Activated CD4-positive, alpha-beta T cell treated with anti-CD3 and anti-CD28 coated beads, Interleukin-2, amount 50 U/mL, for 48 hours (primary cell): ENCODE results near the gene SLC2A13.
A peak's percentile ranks its signal among the peaks of the same experiment; 100 is the strongest.
"Not testable (repeated sequence)": the region's sequence is repeated elsewhere in the genome, so short reads cannot be mapped to it uniquely, and the experiment has no call there.

Experiments used
- DNase-seq, 2 experiments: peaks; one replicate each; pipeline ENCODE4 v3.0.0-alpha.2; 2020

SLC2A13 gene

GRCh38 chr12:40104461-40105264 is 1.2 kb downstream of the SLC2A13 start:
- DNase-seq, result peak in 1 of 2 experiments; percentile 17

DNA sequence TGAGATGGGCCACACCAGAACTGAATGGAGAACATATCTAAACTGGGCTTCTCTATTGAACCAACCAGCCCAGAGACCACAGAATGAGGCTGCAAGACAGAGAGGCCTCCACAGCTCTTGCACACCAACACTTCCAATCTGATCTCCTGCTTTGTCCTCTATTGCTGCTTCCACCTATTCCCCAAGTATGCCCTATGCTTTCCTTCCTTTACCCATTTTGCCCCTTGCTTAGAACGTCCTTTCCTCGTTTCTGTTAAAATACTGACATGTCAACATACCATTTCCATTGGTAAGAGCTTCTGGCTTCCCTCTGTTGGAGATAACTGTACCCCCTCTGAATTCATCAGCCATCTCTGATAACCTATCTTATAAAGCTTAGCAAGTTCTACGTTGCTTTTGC is 2.8 kb downstream of the SLC2A13 start:
- DNase-seq, result no peak

- no peak for DNase-seq
These were observed 4.1 kb downstream of the SLC2A13 start for GRCh38 chr12:40101747-40102146.

DNA sequence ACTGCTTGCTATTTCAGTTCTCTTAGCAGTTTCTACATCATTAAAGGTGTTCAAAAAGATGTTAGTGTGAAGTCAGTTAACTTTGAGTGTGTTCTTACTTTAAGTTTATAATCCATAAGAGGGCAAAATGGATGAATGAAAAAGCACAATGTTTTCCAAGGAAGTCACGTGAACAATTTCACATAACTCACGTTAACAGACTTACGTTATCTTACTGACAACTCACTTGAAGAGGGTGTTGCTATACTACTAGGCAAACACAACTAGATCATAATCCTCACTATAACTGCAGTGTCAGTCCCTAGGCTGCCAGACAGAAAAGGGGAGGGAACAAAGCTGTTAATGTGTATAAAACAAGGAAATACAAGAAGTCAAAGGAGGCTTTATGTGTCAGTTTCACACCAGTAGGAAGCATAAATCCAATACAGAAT is 6.4 kb downstream of the SLC2A13 start:
- DNase-seq, result no peak

DNA sequence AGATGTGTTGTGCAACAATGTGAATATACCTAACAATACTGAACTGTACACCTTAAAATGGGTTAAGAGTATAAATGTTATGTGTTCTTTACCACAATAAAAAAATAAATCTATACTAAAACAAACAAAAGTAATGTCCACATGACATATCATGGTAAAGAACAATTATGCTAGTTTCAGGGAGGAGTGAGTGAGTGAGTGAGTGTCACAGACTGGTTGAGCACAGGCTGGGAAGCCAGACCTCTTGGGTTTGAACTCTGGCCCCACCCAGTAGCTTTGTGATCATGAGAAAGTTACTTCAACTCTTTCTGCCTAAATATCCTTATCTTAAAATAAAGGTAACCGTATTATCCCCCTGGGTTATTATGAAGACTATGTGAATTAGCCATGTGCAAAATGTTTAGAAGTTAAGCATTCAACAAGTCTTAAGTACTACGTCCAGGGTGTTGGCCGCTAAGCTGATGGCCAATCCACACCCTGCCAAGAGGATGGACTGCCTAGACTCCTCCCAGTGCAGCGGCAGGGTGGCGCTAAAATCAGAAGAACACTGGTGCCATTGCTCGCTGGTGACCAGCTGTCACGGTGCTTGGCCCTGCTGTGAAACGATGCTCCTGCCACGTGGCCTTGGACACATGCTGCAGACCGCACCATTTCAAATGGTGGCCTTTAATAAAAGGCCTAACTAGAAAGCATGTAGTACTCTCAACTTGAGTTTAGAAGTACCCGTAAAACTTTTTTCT is 7.3 kb downstream of the SLC2A13 start:
- no peak for DNase-seq

DNA sequence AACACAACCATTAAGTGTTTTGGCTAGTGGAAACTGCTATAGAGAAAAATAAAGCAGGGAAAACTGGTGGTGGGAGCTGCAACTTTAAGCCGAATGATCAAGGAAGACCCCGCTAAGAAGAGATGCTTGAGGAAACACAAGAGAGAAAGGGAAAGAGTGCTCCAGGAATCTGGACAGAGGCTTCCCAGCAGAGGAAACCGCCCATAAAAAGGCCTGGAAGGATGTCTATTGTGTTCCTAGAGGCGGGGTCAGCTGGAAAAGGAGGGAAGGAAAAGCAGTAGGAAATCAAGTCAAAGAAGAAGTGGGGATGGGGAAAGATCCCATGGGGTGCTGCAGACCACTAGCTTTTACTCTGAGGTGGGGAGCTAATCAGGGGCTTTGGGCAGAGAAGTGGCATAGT is 12.4 kb downstream of the SLC2A13 start:
- no peak for DNase-seq

GRCh38 chr12:40086471-40086870 is 19.4 kb downstream of the SLC2A13 start:
- no peak for DNase-seq

DNA sequence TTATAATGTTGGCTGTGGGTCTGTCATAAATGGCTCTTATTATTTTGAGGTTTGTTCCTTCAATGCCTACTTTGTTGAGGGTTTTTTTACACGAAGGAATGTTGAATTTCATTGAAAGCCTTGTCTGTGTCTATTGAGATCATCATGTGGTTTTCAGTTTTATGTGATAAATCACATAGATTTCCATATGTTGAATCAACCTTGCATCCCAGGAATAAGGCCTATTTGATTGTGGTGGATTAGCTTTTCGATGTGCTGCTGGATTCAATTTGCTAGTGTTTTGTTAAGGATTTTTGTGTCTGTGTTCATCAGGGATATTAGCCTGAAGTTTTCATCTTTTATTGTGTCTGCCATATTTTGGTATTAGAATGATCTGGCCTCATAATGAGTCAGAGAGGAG is 27.6 kb downstream of the SLC2A13 start:
- DNase-seq, result no peak

DNA sequence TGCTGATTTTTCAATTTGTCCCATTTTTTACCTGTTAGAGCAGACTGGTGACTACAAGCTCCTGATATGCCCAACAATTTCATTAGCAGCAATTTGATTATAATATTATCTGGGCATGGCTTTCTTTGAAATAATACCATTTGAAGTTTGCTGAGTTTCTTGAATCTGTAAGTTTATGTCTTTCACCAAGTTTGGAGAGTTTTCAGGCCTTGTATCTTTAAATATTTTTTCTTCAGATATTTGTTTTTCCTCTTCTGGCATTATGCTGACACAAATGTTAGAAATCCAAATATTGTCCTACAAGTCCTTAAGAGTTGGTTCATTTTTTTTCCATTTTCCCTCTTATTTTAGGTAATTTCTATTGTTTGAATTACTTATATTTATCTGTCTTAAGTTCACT is 30.4 kb downstream of the SLC2A13 start:
- no peak for DNase-seq

GRCh38 chr12:40068416-40068815 is 37.5 kb downstream of the SLC2A13 start:
- no peak for DNase-seq

GRCh38 chr12:40065636-40066035 is 40.2 kb downstream of the SLC2A13 start:
- no peak for DNase-seq

GRCh38 chr12:40063414-40063813 is 42.5 kb downstream of the SLC2A13 start:
- DNase-seq, result no peak

- DNase-seq, result no peak
These were observed 47.1 kb downstream of the SLC2A13 start for GRCh38 chr12:40058721-40059190.

GRCh38 chr12:40056373-40056772 is 49.5 kb downstream of the SLC2A13 start:
- no peak for DNase-seq

DNA sequence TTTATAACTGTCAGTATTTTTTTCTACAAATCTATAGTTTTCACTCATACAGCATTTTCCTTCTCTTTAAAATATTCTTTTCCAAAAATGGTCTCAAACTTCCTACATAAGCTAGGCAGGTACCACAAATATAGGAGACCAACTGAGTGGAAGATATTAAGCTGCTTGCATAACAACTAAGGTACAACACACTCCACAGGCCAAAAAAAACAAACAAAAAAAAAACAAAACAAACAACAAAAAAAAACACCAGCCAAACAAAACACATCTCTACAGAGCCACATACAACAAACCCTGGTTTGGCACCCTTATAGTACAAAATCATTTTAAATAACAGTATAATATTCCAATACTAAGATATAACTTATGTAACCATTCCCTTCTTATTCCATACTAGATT is 50.1 kb downstream of the SLC2A13 start:
- DNase-seq, result no peak

- DNase-seq, result no peak
These were observed 50.7 kb downstream of the SLC2A13 start for GRCh38 chr12:40055228-40055579.

DNA sequence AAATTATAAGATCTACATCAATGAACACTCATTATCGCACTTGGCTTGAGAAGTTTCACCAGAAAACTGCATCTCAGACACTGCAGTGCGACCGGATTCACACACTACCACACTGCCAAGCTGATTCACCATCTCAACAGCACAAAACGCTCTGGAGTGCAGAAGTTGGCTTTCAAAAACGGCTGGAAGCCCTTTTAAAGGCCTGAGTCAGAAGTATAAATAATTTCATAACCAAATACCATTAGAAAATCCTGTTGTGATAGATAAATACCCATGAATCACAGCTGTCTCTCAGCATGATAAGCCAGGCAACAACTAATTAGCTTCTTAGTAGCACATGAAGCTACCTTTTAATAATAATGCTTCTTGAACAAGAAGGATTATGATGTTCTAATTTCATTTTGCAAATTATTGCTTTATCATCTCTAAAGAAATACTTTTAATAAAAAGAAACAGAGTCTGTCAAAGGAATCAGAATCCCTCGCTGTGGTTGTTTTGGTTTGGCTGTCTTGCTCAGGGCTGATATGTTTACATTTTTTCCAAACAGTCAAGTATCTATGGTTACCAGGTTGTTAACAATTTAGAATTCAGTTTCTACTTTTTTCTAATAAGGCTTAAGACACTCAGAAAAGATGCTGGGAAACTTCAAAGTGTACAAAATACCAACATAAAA is 51.2 kb downstream of the SLC2A13 start:
- no peak for DNase-seq

GRCh38 chr12:40049268-40049667 is 56.6 kb downstream of the SLC2A13 start:
- DNase-seq, result no peak

- not testable (repeated sequence) for DNase-seq
These were observed 58.9 kb downstream of the SLC2A13 start for GRCh38 chr12:40047002-40047401.

DNA sequence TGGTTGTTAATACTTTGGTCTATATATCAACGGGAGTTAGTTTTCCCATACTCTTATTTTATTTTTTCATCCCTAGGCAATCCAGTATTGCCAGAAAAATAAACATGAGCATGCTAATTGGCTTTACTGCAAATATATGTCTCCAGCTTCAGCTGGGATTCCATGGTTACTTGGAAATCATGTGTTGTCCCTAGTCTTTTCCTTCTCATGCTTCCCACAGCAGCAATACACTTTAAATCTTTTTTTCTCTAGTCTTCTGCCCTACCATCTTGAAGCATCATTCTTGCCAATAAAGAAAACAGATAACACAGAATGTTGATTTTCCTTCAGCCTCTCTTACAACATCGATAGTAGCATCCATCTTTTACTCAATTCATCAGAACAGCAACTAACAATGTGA is 60.2 kb downstream of the SLC2A13 start:
- no peak for DNase-seq

GRCh38 chr12:40044396-40044795 is 61.5 kb downstream of the SLC2A13 start:
- no peak for DNase-seq

DNA sequence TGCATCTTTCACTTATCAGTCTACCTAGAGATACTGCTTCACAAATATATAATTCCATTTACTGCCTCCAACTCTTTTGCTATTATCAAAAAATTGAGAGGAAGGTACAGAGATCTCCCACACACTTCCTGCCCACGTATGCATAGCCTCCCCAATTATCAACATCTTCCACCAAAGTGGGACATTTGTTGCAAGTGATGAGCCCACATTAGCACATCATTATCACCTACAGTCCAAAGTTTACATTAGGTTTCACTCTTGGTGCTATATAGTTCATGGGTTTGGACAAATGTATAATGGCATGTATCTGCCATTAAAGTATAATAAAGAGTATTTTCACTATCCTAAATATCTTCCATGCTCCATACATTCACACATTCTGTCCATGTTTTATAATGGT is 66.3 kb downstream of the SLC2A13 start:
- no peak for DNase-seq

DNA sequence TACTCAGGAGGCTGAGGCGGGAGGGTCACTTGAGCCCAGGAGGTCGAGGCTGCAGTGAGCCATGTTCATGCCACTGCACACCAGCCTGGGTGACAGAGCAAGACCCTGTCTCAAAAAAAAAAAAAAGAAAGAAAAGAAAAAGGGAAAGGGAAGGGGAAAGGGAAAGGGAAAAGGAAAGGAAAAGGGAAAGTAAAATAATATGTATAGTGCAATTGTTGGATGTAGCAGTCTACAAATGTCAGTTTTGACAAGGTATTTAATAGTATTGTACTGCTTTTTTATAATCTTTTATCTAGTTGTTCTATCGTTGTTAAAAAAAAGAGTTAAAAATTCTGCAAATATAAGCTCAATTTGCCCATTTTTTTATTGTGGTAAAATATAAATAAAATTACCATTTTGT is 67.3 kb downstream of the SLC2A13 start:
- no peak for DNase-seq

DNA sequence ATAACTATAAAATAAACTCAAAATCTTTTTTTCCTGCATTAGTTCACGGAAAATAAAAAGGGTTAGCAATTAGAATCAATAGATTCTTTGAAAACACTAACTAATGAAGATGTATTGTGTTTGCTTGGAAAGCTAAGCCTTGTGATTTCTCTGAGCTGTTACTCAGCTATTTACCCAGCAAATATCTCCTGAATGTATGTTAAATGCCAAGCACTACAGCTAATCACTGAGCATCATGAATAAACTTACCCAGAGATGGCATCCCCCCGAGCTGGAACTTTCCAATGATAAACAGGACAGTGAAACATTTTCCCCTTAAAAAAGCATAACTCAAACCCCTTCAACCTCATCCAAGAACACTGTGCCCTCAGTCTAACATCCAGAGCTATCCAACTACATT is 71.2 kb downstream of the SLC2A13 start:
- no peak for DNase-seq
